ENCODE data around the gene DCAF11.
"Not testable (repeated sequence)": the region's sequence is repeated elsewhere in the genome, so short reads cannot be mapped to it uniquely, and the experiment has no call there.

DCAF11 gene

DNA sequence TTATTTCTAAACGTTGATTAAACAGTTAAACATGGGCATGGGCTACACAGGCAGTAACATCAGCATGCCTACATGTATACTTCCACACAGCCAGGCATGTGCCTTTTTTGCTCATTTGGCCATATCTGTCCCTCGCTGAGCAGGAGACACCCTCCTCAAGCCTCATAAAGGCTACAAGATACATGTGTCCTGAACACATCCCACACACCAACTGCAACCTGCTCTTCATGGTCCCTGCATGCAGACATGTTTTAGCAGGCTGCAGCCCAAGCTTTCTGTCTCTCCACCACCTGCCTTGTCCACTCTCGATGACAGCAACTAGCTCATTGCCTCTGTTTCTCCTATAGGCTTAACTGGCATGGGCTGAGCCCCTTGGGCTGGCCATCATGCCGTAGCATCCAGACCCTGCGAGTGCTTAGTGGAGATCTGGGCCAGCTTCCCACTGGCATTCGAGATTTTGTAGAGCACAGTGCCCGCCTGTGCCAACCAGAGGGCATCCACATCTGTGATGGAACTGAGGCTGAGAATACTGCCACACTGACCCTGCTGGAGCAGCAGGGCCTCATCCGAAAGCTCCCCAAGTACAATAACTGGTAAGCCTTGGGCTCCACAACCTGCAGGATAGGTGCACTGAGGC, 17.9 kb upstream of the DCAF11 start:
- DNase-seq (ENCODE audit: low read depth in 2 of 2), result no peak

GRCh38 chr14:24098229-24098926, 16.2 kb upstream of the DCAF11 start:
- DNase-seq (ENCODE audit: low read depth in 2 of 2), result no peak

DNA sequence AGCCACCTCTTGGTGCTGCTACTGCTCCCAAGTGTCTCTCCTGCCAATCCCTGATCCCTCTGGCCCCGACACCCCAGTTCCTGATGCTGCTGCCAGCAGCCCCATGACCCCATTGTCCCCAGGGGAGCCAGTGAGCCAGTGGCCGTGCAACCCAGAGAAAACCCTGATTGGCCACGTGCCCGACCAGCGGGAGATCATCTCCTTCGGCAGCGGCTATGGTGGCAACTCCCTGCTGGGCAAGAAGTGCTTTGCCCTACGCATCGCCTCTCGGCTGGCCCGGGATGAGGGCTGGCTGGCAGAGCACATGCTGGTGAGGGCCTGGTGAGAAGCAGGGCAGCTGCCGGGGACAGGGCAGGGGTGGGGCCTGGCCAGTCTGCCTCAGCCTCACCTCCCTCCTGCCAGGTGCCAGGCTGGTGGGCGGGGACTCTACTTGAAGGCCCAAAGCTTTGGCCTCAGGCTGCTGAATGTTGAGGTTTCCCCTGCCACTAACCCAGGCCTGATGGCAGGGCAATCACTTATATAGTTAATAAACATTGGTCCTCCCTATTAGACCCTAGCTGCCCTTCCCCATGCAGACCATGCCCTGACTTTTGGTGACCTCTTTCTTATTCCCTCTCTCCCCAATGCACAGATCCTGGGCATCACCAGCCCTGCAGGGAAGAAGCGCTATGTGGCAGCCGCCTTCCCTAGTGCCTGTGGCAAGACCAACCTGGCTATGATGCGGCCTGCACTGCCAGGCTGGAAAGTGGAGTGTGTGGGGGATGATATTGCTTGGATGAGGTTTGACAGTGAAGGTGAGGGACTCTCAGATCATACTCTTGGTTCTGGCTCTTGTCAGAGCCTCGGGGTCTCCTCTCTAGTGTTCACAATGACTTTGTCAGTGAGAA, 15.4 kb upstream of the DCAF11 start:
- DNase-seq (ENCODE audit: low read depth in 2 of 2), result no peak

DNA sequence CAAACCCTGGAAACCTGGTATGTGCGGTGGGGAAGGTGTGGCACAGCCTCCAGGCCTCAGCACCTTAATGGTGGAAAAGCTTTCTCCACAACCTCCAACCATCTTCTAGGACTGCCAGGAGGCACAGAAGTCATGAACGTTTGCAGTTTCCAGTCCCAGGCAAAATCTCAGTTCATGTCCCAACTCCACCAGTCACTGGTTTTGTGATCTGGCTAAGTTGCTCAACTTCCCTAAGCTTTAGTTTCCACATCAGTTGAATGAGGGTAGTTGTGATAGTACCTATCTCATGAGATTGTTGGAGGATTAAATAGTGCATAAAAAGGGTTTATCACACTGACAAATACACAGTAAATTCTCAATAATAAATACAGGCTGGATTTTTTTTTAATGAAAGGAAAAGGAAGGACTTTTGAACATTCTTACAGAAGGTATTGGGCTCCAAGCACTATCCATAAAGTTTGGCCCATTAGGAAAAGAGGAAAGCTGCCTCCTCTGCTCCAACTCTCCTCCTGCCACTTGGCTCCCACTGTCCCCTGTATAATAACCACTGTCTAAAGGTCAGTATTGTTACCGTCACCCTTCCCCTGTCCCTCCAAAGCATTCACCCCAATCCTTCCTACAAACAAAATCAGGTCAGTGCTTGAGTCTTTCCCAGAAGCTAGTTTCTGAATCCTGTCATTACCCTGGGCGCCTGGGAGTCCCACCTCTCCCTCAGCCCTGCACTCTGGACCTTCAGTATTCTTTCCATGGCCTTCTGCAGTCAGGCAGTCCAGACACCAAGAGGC, 14.2 kb upstream of the DCAF11 start:
- DNase-seq (ENCODE audit: low read depth in 2 of 2), result no peak

DNA sequence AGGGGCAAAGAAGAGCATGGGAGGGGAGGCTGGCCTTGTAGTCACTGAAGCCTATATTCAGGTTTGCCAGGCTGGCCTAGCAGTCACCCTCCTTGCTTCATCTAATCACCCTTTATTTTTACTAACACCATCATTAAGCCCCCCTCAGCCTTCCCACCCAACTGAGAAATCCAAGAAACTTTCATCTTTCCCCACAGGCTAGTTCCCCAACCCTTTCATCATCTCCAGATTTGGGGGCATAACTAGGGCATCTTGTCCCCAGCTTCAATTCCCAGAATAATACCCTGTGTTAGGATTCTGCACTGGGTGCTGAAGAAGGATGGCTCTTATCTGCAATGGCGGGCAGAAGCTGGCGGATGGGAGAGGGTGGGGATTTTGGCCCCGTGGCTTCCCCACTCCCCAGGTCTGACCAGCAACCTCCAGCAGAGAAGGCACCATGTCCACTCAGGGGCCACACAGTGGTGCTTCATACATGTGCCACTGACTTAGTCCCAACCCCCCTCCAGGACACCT, 13.5 kb upstream of the DCAF11 start:
- no peak for DNase-seq (ENCODE audit: low read depth in 2 of 2)

GRCh38 chr14:24102357-24103048, 12.1 kb upstream of the DCAF11 start:
- no peak for DNase-seq (ENCODE audit: low read depth in 2 of 2)

DNA sequence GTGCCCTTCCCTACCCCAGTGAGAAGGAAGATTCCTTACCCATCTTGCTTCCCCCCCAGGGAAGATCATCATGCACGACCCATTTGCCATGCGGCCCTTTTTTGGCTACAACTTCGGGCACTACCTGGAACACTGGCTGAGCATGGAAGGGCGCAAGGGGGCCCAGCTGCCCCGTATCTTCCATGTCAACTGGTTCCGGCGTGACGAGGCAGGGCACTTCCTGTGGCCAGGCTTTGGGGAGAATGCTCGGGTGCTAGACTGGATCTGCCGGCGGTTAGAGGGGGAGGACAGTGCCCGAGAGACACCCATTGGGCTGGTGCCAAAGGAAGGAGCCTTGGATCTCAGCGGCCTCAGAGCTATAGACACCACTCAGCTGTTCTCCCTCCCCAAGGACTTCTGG, 11.1 kb upstream of the DCAF11 start:
- DNase-seq (ENCODE audit: low read depth in 2 of 2), result no peak

DNA sequence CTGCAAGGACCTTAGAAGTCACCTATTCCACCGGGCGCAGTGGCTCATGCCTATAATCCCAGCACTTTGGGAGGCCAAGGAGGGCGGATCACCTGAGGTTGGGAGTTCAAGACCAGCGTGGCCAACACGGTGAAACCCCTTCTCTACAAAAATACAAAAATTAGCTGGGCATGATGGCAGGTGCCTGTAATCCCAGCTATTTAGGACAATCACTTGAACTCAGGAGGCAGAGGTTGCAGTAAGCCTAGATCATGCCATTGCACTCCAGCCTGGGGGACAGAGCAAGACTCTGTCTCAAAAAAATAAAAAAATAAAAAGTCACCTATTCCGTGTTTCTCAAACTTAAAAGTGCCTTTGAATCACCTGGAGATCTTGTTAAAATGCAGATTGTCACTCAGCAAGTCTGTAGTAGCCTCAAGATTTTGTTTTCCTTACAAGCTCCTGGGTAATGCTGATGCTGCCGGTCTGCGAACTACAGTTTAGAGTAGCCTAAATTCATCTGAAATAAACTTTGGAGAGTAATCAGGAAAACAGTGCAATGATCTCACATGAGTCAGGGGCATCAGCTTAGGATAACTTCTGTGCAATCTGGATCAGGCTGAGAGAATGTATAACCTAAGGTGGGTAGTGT, 8.9 kb upstream of the DCAF11 start:
- DNase-seq (ENCODE audit: low read depth in 2 of 2), result not testable (repeated sequence)

GRCh38 chr14:24106672-24107271, 7.8 kb upstream of the DCAF11 start:
- DNase-seq (ENCODE audit: low read depth in 2 of 2), result no peak

- no peak for DNase-seq (ENCODE audit: low read depth in 2 of 2)
These were observed 6.2 kb upstream of the DCAF11 start for GRCh38 chr14:24108336-24108874.

GRCh38 chr14:24110060-24110459, 4.5 kb upstream of the DCAF11 start:
- DNase-seq (ENCODE audit: low read depth in 2 of 2), result no peak

GRCh38 chr14:24110523-24110922, 4.1 kb upstream of the DCAF11 start:
- DNase-seq (ENCODE audit: low read depth in 2 of 2), result no peak

GRCh38 chr14:24113379-24113800, 1.2 kb upstream of the DCAF11 start:
- DNase-seq (ENCODE audit: low read depth in 2 of 2), result no peak

- DNase-seq (ENCODE audit: low read depth in 2 of 2), result peak; percentile 74 to 77
These were observed 611 bp upstream of the DCAF11 start for GRCh38 chr14:24113801-24114531.

GRCh38 chr14:24115422-24116127, 998 bp downstream of the DCAF11 start:
- DNase-seq (ENCODE audit: low read depth in 2 of 2), result no peak

DNA sequence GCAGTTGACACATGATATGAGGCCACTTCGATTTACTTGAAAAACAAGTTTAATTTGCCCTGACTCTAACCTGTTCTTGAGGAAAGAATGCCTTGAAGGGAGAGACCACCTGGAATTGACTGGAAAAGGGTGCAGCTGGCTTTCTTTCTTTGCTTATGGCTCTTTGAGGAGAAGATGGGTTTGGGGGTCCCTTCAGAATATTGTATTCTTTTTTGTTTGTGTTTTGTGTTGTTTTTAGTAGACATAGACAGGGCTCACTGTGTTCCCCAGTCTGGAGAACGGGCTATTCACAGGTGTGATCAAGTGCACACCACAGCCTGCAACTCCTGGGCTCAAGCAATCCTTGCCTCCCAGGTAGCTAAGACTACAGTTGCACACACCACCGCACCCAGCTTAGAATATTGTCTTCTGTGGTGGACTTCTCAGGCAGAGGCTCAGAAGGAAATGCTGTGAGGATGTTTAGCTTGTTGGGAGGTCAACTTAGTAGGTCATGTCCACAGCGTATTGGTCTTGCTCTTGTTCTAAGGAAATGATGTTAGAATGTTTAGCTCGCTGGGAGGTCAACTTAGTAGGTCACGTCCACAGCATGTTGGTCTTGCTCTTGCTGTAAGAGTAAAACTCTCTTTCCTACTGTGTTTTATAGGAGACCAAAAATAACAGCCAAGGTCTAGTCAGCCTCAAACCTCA, 1.7 kb downstream of the DCAF11 start:
- no peak for DNase-seq (ENCODE audit: low read depth in 2 of 2)

- DNase-seq (ENCODE audit: low read depth in 2 of 2), result no peak
These were observed 2.6 kb downstream of the DCAF11 start for GRCh38 chr14:24117179-24117578.

DNA sequence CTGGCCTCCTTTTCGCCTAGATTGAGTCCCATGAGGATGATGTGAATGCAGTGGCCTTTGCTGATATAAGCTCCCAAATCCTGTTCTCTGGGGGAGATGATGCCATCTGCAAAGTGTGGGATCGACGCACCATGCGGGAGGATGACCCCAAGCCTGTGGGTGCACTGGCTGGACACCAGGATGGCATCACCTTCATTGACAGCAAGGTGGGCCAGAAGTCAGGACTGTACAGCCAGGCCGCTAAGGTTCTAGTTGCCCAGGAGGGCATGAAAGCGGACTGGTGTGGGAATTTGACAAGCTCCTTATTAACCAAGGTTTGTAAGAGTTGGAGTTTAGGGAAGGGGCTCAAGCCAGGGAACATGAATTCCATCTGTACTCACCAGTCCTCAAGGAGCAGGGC, 5.1 kb downstream of the DCAF11 start:
- DNase-seq (ENCODE audit: low read depth in 2 of 2), result no peak
